WTC11 (cell line): ENCODE measurements around the gene KRTAP13-1. TPM values are rescaled to one million over a fixed set of nuclear protein-coding genes. Genes with fewer than 3 reads are reported as not detected.
A peak's percentile ranks its signal among the peaks of the same experiment; 100 is the strongest.

ENCODE experiments used
- ATAC-seq: fragments of 200-7000 bp; cut with Tn5 transposase; 2 replicates; pipeline ENCODE4 v1.10.0; 2021; ENCODE audit warnings: mild to moderate bottlenecking, moderate library complexity
- CTCF ChIA-PET: fragments of 300-600 bp; sonication (Branson Sonifier 250); formaldehyde crosslinking; loops from one replicate; lab custom pipeline; 2021; ENCODE audit warnings: antibody characterized with exemption; lab: Charles Lee
- POLR2A ChIA-PET: fragments of 350-600 bp; sonication (Branson Sonifier 250); formaldehyde crosslinking; loops from one replicate; lab custom pipeline; 2021; ENCODE audit warnings: antibody characterized with exemption; lab: Charles Lee
- DNase-seq: peaks from one replicate; pipeline ENCODE4 v3.0.0; 2021; ENCODE audit warnings: low spot score
- H3K27ac Mint-ChIP-seq: 2 replicates; pipeline ENCODE4 v1.8.0; 2021; ENCODE audit warnings: mixed read lengths
- H3K27me3 Mint-ChIP-seq: 2 replicates; pipeline ENCODE4 v1.8.0; 2021; ENCODE audit warnings: low read depth, mild to moderate bottlenecking, moderate library complexity, mixed read lengths
- H3K36me3 Mint-ChIP-seq: 2 replicates; pipeline ENCODE4 v1.8.0; 2021; ENCODE audit warnings: mixed read lengths
- H3K4me1 Mint-ChIP-seq: 2 replicates; pipeline ENCODE4 v1.8.0; 2022; ENCODE audit warnings: mixed read lengths
- H3K4me3 Mint-ChIP-seq: 2 replicates; pipeline ENCODE4 v1.8.0; 2021; ENCODE audit warnings: mild to moderate bottlenecking, moderate library complexity, mixed read lengths
- H3K9me3 Mint-ChIP-seq: 2 replicates; pipeline ENCODE4 v1.8.0; 2021; ENCODE audit warnings: mixed read lengths
- ATF2 ChIP-seq: sonication (generic); formaldehyde crosslinking; IDR thresholded peaks from 2 replicates; pipeline ENCODE4 v1.8.1; 2022; ENCODE audit warnings: low read depth, missing genetic modification reagents, borderline replicate concordance
- ATF6 ChIP-seq: sonication (generic); formaldehyde crosslinking; IDR thresholded peaks from 2 replicates; pipeline ENCODE4 v1.8.1; 2023; ENCODE audit warnings: mild to moderate bottlenecking, missing genetic modification reagents
- CREB1 ChIP-seq: sonication (generic); formaldehyde crosslinking; IDR thresholded peaks from 2 replicates; pipeline ENCODE4 v1.8.0; 2023; ENCODE audit warnings: mild to moderate bottlenecking, missing genetic modification reagents
- E2F5 ChIP-seq: sonication (generic); formaldehyde crosslinking; IDR thresholded peaks from 2 replicates; pipeline ENCODE4 v1.8.1; 2022; ENCODE audit warnings: mild to moderate bottlenecking, moderate library complexity, missing genetic modification reagents
- ERG ChIP-seq: fragments of 250-450 bp; sonication (Bioruptor Pico); IDR thresholded peaks from 2 replicates; pipeline ENCODE4 v1.8.0; 2021; ENCODE audit warnings: mild to moderate bottlenecking
- IRF2 ChIP-seq: sonication (generic); formaldehyde crosslinking; IDR thresholded peaks from 2 replicates; pipeline ENCODE4 v1.8.0; 2022; ENCODE audit warnings: low read depth, missing genetic modification reagents, borderline replicate concordance
- KAT7 ChIP-seq: sonication (generic); formaldehyde crosslinking; IDR thresholded peaks from 2 replicates; pipeline ENCODE4 v1.8.1; 2023; ENCODE audit warnings: missing genetic modification reagents, mild to moderate bottlenecking, borderline replicate concordance
- NFATC4 ChIP-seq: fragments of 250-450 bp; sonication (Bioruptor Pico); IDR thresholded peaks from 2 replicates; pipeline ENCODE4 v1.9.0; 2021; ENCODE audit warnings: mild to moderate bottlenecking
- NFE2L1 ChIP-seq: sonication (generic); formaldehyde crosslinking; IDR thresholded peaks from 2 replicates; pipeline ENCODE4 v1.8.1; 2023; ENCODE audit warnings: missing genetic modification reagents
- NR1H2 ChIP-seq: sonication (generic); formaldehyde crosslinking; IDR thresholded peaks from 2 replicates; pipeline ENCODE4 v1.9.0; 2021; ENCODE audit warnings: mild to moderate bottlenecking, moderate library complexity, missing genetic modification reagents
- RORB ChIP-seq: fragments of 250-450 bp; sonication (Bioruptor Pico); IDR thresholded peaks from 2 replicates; pipeline ENCODE4 v1.9.0; 2021; ENCODE audit warnings: mild to moderate bottlenecking
- TEAD4 ChIP-seq: sonication (generic); formaldehyde crosslinking; IDR thresholded peaks from 2 replicates; pipeline ENCODE4 v1.8.0; 2022; ENCODE audit warnings: mild to moderate bottlenecking, missing genetic modification reagents
- TP53 ChIP-seq: sonication (generic); formaldehyde crosslinking; IDR thresholded peaks from 2 replicates; pipeline ENCODE4 v1.8.1; 2023; ENCODE audit warnings: mild to moderate bottlenecking, missing genetic modification reagents
- ZBTB21 ChIP-seq: sonication (generic); formaldehyde crosslinking; IDR thresholded peaks from 2 replicates; pipeline ENCODE4 v1.8.1; 2023; ENCODE audit warnings: mild to moderate bottlenecking, missing genetic modification reagents, borderline replicate concordance
- ZNF121 ChIP-seq: sonication (generic); formaldehyde crosslinking; IDR thresholded peaks from 2 replicates; pipeline ENCODE4 v1.8.0; 2023; ENCODE audit warnings: missing genetic modification reagents
- ZNF396 ChIP-seq: fragments of 250-450 bp; sonication (Bioruptor Pico); IDR thresholded peaks from 2 replicates; pipeline ENCODE4 v1.8.0; 2021; ENCODE audit warnings: mild to moderate bottlenecking, moderate library complexity, borderline replicate concordance
- total RNA-seq: library from RNA; stranded (reverse); gene quantifications from 3 replicates; pipeline ENCODE4 v1.2.3, GENCODE V29; 2021
- TF ChIP-seq, protein P1 (sequence below): sonication (generic); formaldehyde crosslinking; conservative IDR thresholded peaks from 2 replicates; pipeline ENCODE4 v1.8.1; 2023; ENCODE audit warnings: mild to moderate bottlenecking, low read depth, missing genetic modification reagents, moderate library complexity
- TF ChIP-seq, protein P2 (sequence below): sonication (generic); formaldehyde crosslinking; IDR thresholded peaks from 2 replicates; pipeline ENCODE4 v1.8.0; 2022; ENCODE audit warnings: mild to moderate bottlenecking, missing genetic modification reagents
- TF ChIP-seq, protein P3 (sequence below): sonication (generic); formaldehyde crosslinking; IDR thresholded peaks from 2 replicates; pipeline ENCODE4 v1.8.1; 2022; ENCODE audit warnings: missing genetic modification reagents, borderline replicate concordance
- TF ChIP-seq, protein P4 (sequence below): fragments of 250-450 bp; sonication (Bioruptor Pico); IDR thresholded peaks from 2 replicates; pipeline ENCODE4 v2.1.2; 2022; ENCODE audit warnings: mild to moderate bottlenecking, moderate library complexity

The KRTAP13-1 gene
- total RNA-seq, 1 experiment from 2014 or later, result not detected

DNA sequence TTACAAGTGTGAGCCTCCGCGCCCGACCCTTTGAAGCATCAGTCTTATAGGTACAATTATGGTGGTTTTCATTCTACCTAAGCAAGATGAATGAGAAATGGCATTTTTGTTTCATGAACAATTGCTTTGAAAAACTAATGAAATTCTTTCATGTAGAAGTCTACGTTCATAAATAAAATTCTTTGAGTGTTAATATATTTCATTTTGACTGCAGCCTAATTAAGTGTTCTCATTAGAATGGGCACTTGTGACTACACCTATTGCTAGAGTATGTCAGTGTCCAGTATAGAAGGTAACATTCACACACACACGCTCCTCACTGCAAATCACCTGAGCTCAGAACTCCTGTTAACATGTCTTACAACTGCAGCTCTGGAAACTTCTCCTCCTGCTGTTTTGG lies 44.1 kb downstream of the KRTAP13-1 start, which contains the start of gene KRTAP15-1 (continued):
- no peak for TF ChIP-seq TEAD4
- no peak for TF ChIP-seq KAT7 (CRISPR knock-in tag)
- no peak for TF ChIP-seq ERG (CRISPR knock-in tag)
- TF ChIP-seq E2F5, result no peak
- TF ChIP-seq, protein P1, sequence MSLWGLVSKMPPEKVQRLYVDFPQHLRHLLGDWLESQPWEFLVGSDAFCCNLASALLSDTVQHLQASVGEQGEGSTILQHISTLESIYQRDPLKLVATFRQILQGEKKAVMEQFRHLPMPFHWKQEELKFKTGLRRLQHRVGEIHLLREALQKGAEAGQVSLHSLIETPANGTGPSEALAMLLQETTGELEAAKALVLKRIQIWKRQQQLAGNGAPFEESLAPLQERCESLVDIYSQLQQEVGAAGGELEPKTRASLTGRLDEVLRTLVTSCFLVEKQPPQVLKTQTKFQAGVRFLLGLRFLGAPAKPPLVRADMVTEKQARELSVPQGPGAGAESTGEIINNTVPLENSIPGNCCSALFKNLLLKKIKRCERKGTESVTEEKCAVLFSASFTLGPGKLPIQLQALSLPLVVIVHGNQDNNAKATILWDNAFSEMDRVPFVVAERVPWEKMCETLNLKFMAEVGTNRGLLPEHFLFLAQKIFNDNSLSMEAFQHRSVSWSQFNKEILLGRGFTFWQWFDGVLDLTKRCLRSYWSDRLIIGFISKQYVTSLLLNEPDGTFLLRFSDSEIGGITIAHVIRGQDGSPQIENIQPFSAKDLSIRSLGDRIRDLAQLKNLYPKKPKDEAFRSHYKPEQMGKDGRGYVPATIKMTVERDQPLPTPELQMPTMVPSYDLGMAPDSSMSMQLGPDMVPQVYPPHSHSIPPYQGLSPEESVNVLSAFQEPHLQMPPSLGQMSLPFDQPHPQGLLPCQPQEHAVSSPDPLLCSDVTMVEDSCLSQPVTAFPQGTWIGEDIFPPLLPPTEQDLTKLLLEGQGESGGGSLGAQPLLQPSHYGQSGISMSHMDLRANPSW, result no peak
- no peak for TF ChIP-seq ZNF396 (CRISPR knock-in tag)
- TF ChIP-seq TP53 (CRISPR knock-in tag), result no peak

- ChIA-PET CTCF (interaction anchor here (0.5 to 3.3 kb wide), 8 partner anchors 10 to 969 kb away, joined by 3 to 19 read pairs (median 8); no protein-coding TSS in a partner anchor), POLR2A (no interaction called here)
- Mint-ChIP-seq H3K9me3 (no peaks in the 10 kb centered on the region), H3K27me3 (no peaks in the 10 kb centered on the region), H3K36me3 (no peaks in the 10 kb centered on the region), H3K4me3 (no peak overlapping the region), H3K4me1 (peaks cover 29% of the 10 kb centered on the region), H3K27ac (peak overlapping the region; percentile 66)
- no peak for DNase-seq
- no peak for ATAC-seq
- TF ChIP-seq ZBTB21 (CRISPR knock-in tag), result no peak
- TF ChIP-seq ZNF121 (CRISPR knock-in tag), result no peak
- TF ChIP-seq NFE2L1 (CRISPR knock-in tag), result no peak
- no peak for TF ChIP-seq CREB1 (CRISPR knock-in tag)
- TF ChIP-seq, protein P2, sequence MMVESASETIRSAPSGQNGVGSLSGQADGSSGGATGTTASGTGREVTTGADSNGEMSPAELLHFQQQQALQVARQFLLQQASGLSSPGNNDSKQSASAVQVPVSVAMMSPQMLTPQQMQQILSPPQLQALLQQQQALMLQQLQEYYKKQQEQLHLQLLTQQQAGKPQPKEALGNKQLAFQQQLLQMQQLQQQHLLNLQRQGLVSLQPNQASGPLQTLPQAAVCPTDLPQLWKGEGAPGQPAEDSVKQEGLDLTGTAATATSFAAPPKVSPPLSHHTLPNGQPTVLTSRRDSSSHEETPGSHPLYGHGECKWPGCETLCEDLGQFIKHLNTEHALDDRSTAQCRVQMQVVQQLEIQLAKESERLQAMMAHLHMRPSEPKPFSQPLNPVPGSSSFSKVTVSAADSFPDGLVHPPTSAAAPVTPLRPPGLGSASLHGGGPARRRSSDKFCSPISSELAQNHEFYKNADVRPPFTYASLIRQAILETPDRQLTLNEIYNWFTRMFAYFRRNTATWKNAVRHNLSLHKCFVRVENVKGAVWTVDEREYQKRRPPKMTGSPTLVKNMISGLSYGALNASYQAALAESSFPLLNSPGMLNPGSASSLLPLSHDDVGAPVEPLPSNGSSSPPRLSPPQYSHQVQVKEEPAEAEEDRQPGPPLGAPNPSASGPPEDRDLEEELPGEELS (CRISPR knock-in tag), result no peak
- no peak for TF ChIP-seq ATF6 (CRISPR knock-in tag)
- TF ChIP-seq, protein P3, sequence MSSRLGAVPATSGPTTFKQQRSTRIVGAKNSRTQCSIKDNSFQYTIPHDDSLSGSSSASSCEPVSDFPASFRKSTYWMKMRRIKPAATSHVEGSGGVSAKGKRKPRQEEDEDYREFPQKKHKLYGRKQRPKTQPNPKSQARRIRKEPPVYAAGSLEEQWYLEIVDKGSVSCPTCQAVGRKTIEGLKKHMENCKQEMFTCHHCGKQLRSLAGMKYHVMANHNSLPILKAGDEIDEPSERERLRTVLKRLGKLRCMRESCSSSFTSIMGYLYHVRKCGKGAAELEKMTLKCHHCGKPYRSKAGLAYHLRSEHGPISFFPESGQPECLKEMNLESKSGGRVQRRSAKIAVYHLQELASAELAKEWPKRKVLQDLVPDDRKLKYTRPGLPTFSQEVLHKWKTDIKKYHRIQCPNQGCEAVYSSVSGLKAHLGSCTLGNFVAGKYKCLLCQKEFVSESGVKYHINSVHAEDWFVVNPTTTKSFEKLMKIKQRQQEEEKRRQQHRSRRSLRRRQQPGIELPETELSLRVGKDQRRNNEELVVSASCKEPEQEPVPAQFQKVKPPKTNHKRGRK (CRISPR knock-in tag), result no peak
- TF ChIP-seq, protein P4, sequence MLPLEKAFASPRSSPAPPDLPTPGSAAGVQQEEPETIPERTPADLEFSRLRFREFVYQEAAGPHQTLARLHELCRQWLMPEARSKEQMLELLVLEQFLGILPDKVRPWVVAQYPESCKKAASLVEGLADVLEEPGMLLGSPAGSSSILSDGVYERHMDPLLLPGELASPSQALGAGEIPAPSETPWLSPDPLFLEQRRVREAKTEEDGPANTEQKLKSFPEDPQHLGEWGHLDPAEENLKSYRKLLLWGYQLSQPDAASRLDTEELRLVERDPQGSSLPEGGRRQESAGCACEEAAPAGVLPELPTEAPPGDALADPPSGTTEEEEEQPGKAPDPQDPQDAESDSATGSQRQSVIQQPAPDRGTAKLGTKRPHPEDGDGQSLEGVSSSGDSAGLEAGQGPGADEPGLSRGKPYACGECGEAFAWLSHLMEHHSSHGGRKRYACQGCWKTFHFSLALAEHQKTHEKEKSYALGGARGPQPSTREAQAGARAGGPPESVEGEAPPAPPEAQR (CRISPR knock-in tag), result no peak
- TF ChIP-seq ERG (CRISPR knock-in tag), result no peak
- no peak for TF ChIP-seq ATF2
- no peak for TF ChIP-seq NR1H2 (CRISPR knock-in tag)
- no peak for TF ChIP-seq NFATC4
- TF ChIP-seq IRF2 (CRISPR knock-in tag), result no peak
- no peak for TF ChIP-seq RORB (CRISPR knock-in tag)
Measured at GRCh38 chr21:30443226-30443625, 47.4 kb downstream of the KRTAP13-1 start.
